Lung (tissue), 12 donors: ENCODE results near the gene ATF3. TPM values are rescaled to one million over a fixed set of nuclear protein-coding genes. Genes with fewer than 3 reads are reported as not detected.

ENCODE experiments used
- ATAC-seq: fragments of 200-7000 bp; cut with Tn5 transposase; one replicate; pipeline ENCODE4 v1.9.1; 2020; ENCODE audit warnings: moderate number of reproducible peaks; ENCODE audit not compliant: insufficient read depth, low FRiP score
- DNase-seq, 3 donors: peaks; one replicate each; pipeline ENCODE4 v3.0.0-alpha.2; 2013 to 2017
- H3K27ac ChIP-seq, 2 donors: one replicate each; pipeline ENCODE4 v1.5.1; 2013; ENCODE audit warnings: mild to moderate bottlenecking in 2 of 2, moderate library complexity in 2 of 2, control low read depth in 1 of 2, inconsistent platforms in 1 of 2, low read depth in 1 of 2, low read length in 1 of 2
- H3K27me3 ChIP-seq, 3 donors: one replicate each; pipeline ENCODE4 v1.5.1; 2013; ENCODE audit warnings: low read length in 2 of 3; ENCODE audit not compliant: control insufficient read depth in 3 of 3, insufficient read depth in 3 of 3
- H3K36me3 ChIP-seq, 4 donors: one replicate each; pipeline ENCODE4 v1.5.1; 2013; ENCODE audit warnings: low read length in 4 of 4, mild to moderate bottlenecking in 1 of 4, moderate library complexity in 1 of 4; ENCODE audit not compliant: control insufficient read depth in 4 of 4, insufficient read depth in 4 of 4
- H3K4me1 ChIP-seq, 5 donors: one replicate each; pipeline ENCODE4 v1.5.1; 2013; ENCODE audit warnings: low read length in 5 of 5, mild to moderate bottlenecking in 2 of 5, moderate library complexity in 1 of 5; ENCODE audit not compliant: control insufficient read depth in 5 of 5, insufficient read depth in 5 of 5
- H3K4me3 ChIP-seq: one replicate; pipeline ENCODE4 v1.5.1; 2013; ENCODE audit warnings: mild to moderate bottlenecking, control low read depth, moderate library complexity
- H3K9ac ChIP-seq, 2 donors: one replicate each; pipeline ENCODE4 v1.5.1; 2013; ENCODE audit warnings: low read length in 2 of 2, control low read depth in 1 of 2; ENCODE audit not compliant: insufficient read depth in 1 of 2
- H3K9me3 ChIP-seq, 4 donors: one replicate each; pipeline ENCODE4 v1.5.1; 2013; ENCODE audit warnings: low read length in 3 of 4, mild to moderate bottlenecking in 1 of 4, moderate library complexity in 1 of 4; ENCODE audit not compliant: control insufficient read depth in 4 of 4, insufficient read depth in 3 of 4
- CTCF ChIP-seq: IDR thresholded peaks from 2 replicates; pipeline ENCODE4 v1.5.1; 2012; ENCODE audit warnings: mild to moderate bottlenecking; ENCODE audit errors: control extremely low read depth, extremely low read depth
- WGBS, 2 donors: extraction: QIAGEN DNeasy Blood & Tissue Kit; methylation state at CpG; one replicate each; pipeline ENCODE4 v1.1.7; 2013; 5-methylcytosine and 5-hydroxymethylcytosine counted together
- polyA plus RNA-seq, 2 donors: library from polyadenylated mRNA; stranded (reverse); fragments of 200-250 nt; gene quantifications; one replicate each; pipeline ENCODE4 v1.2.1, GENCODE V29; 2013
- total RNA-seq, 2 donors: library from RNA; depleted of rRNA in 1 of 2; stranded (reverse); fragments of >200 nt in 1 of 2; gene quantifications; one replicate each; pipeline ENCODE4 v1.2.1, GENCODE V29; 2014 to 2021
- donor health status: control.
- donor health status: control.
- donor health status: Bipolar disorder and iron deficiency.
- donor health status: healthy.
- donor health status: DM: yes; HTN: yes; CAD: no.

ATF3 gene
- total and polyA plus RNA-seq, 4 donors = 15.9 to 44.1 (median 24.4) TPM

- WGBS, 2 donors = 80 to 82% methylated on average over 5 of the region's 5 CpGs
- Histone ChIP-seq H3K27ac (no peak overlapping the region), H3K9ac (no peak overlapping the region), H3K27me3 (peaks cover 0 to 3% (median 0%) of the 10 kb centered on the region in 3 donors), H3K4me1 (peaks cover 0 to 25% (median 17%) of the 10 kb centered on the region in 5 donors), H3K4me3 (no peak overlapping the region), H3K36me3 (no peaks in the 10 kb centered on the region), H3K9me3 (peaks cover 0 to 2% (median 0%) of the 10 kb centered on the region in 4 donors)
- ATAC-seq (no peak), DNase-seq (no peak)
- no peak for TF ChIP-seq CTCF
Observed at GRCh38 chr1:212629450-212630157, 21.0 kb downstream of the ATF3 start.

GRCh38 chr1:212630158-212630900 lies 21.8 kb downstream of the ATF3 start:
- WGBS, 2 donors = 61 to 64% methylated on average over 16 of the region's 16 CpGs
- H3K27me3 ChIP-seq = peaks cover 0 to 1% (median 0%) of the 10 kb centered on the region in 3 donors

DNA sequence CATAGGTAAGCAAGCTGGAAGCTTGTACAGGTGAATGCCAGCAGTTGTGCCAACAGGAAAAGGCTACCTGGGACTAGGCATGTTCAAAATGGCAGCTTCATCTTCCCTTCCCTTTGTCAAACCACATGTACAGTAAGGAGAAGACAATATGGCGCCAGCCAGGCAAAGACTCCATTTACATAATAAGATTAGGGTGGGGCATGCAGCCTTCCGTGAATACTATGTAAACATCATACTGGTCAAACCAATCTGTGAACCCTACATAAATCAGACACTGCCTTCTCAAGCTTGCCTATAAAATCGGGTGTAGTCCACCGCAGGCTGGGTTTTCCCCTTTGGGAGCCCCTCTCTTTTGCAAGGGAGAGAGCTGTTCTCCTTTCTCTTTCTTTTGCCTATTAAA lies 24.6 kb downstream of the ATF3 start:
- H3K9me3 ChIP-seq = peaks cover 0 to 3% (median 1%) of the 10 kb centered on the region in 4 donors
- ATAC-seq (no peak), DNase-seq (no peak)
- H3K27me3 ChIP-seq = no peaks in the 10 kb centered on the region
- WGBS, 2 donors = 62 to 65% methylated on average over 4 of the region's 4 CpGs
- no peak for TF ChIP-seq CTCF
- H3K36me3 ChIP-seq = no peaks in the 10 kb centered on the region
- no peak overlapping the region for H3K27ac ChIP-seq
- H3K4me3 ChIP-seq = no peak overlapping the region
- no peak overlapping the region for H3K9ac ChIP-seq
- H3K4me1 ChIP-seq = peaks cover 4 to 53% (median 32%) of the 10 kb centered on the region in 5 donors

More at GRCh38 chr1:212630158-212630900, 21.8 kb downstream of the ATF3 start:
- peak; percentile 57 to 61 (median 61) for DNase-seq
- Histone ChIP-seq H3K4me3 (no peak overlapping the region), H3K9ac (no peak overlapping the region), H3K9me3 (peaks cover 0 to 2% (median 0%) of the 10 kb centered on the region in 4 donors), H3K27ac (no peak overlapping the region), H3K36me3 (no peaks in the 10 kb centered on the region), H3K4me1 (peaks cover 0 to 32% (median 17%) of the 10 kb centered on the region in 5 donors)
- TF ChIP-seq CTCF = peak; percentile 66
- peak; percentile 80 for ATAC-seq
